Measurements from ENCODE around the gene SEC23IP.
A peak's percentile ranks its signal among the peaks of the same experiment; 100 is the strongest.
"Not testable (repeated sequence)": the region's sequence is repeated elsewhere in the genome, so short reads cannot be mapped to it uniquely, and the experiment has no call there.

Gene SEC23IP

GRCh38 chr10:119869398-119869797 lies 23.1 kb upstream of the SEC23IP start:
- Mint-ChIP-seq H3K4me1 (peaks cover 60% of the 10 kb centered on the region), H3K27ac (peak overlapping the region; percentile 77), H3K4me3 (peak overlapping the region; percentile 71)
- not testable (repeated sequence) for H3K36me3 Mint-ChIP-seq, H3K27me3 Mint-ChIP-seq, H3K9me3 Mint-ChIP-seq

GRCh38 chr10:119871881-119872609 lies 20.5 kb upstream of the SEC23IP start:
- Mint-ChIP-seq H3K27me3 (no peaks in the 10 kb centered on the region), H3K27ac (peak overlapping the region; percentile 84), H3K4me1 (peaks cover 48% of the 10 kb centered on the region), H3K9me3 (no peaks in the 10 kb centered on the region), H3K4me3 (peak overlapping the region; percentile 93), H3K36me3 (peaks cover 1% of the 10 kb centered on the region)

GRCh38 chr10:119872610-119872859 lies 20.0 kb upstream of the SEC23IP start, which contains the start of gene MCMBP:
TSS of gene MCMBP (minus strand) at chr10:119872843. CDS start at chr10:119872584, 259 bp downstream.
- H3K4me1 Mint-ChIP-seq: peaks cover 44% of the 10 kb centered on the region
- H3K4me3 Mint-ChIP-seq: peak within 1 kb of the TSS; percentile 93
- H3K27ac Mint-ChIP-seq: peak within 1 kb of the TSS; percentile 89
- H3K36me3 Mint-ChIP-seq: peaks cover 1% of the 10 kb centered on the region
- H3K9me3 Mint-ChIP-seq: no peaks in the 10 kb centered on the region
- H3K27me3 Mint-ChIP-seq: no peaks in the 10 kb centered on the region

GRCh38 chr10:119872860-119873681 lies 19.5 kb upstream of the SEC23IP start:
- H3K27me3 Mint-ChIP-seq: no peaks in the 10 kb centered on the region
- H3K27ac Mint-ChIP-seq: peak overlapping the region; percentile 89
- peaks cover 39% of the 10 kb centered on the region for H3K4me1 Mint-ChIP-seq
- H3K9me3 Mint-ChIP-seq: no peaks in the 10 kb centered on the region
- H3K36me3 Mint-ChIP-seq: peaks cover 1% of the 10 kb centered on the region
- H3K4me3 Mint-ChIP-seq: peak overlapping the region; percentile 86

GRCh38 chr10:119878524-119878923 lies 14.0 kb upstream of the SEC23IP start:
- Mint-ChIP-seq H3K27me3 (no peaks in the 10 kb centered on the region), H3K4me3 (no peak overlapping the region), H3K9me3 (no peaks in the 10 kb centered on the region), H3K36me3 (no peaks in the 10 kb centered on the region), H3K4me1 (peaks cover 6% of the 10 kb centered on the region), H3K27ac (no peak overlapping the region)

GRCh38 chr10:119883901-119884611 lies 8.5 kb upstream of the SEC23IP start:
- not testable (repeated sequence) for H3K27ac Mint-ChIP-seq, H3K27me3 Mint-ChIP-seq, H3K36me3 Mint-ChIP-seq, H3K4me3 Mint-ChIP-seq, H3K9me3 Mint-ChIP-seq, H3K4me1 Mint-ChIP-seq

- H3K4me3 Mint-ChIP-seq, H3K9me3 Mint-ChIP-seq, H3K4me1 Mint-ChIP-seq, H3K27me3 Mint-ChIP-seq, H3K36me3 Mint-ChIP-seq, H3K27ac Mint-ChIP-seq: not testable (repeated sequence)
These were observed 6.5 kb upstream of the SEC23IP start for GRCh38 chr10:119886070-119886469.

- H3K4me1 Mint-ChIP-seq, H3K36me3 Mint-ChIP-seq, H3K27ac Mint-ChIP-seq, H3K9me3 Mint-ChIP-seq, H3K27me3 Mint-ChIP-seq, H3K4me3 Mint-ChIP-seq: not testable (repeated sequence)
These were observed 3.8 kb upstream of the SEC23IP start for GRCh38 chr10:119888715-119889114.

GRCh38 chr10:119889201-119889600 lies 3.3 kb upstream of the SEC23IP start:
- not testable (repeated sequence) for H3K36me3 Mint-ChIP-seq, H3K9me3 Mint-ChIP-seq, H3K27ac Mint-ChIP-seq, H3K4me3 Mint-ChIP-seq, H3K27me3 Mint-ChIP-seq
- peaks cover 13% of the 10 kb centered on the region for H3K4me1 Mint-ChIP-seq

GRCh38 chr10:119890307-119890706 lies 2.2 kb upstream of the SEC23IP start:
- not testable (repeated sequence) for H3K27ac Mint-ChIP-seq, H3K9me3 Mint-ChIP-seq, H3K27me3 Mint-ChIP-seq, H3K4me3 Mint-ChIP-seq, H3K36me3 Mint-ChIP-seq
- peaks cover 24% of the 10 kb centered on the region for H3K4me1 Mint-ChIP-seq

- peak overlapping the region; percentile 97 for H3K4me3 Mint-ChIP-seq
- not testable (repeated sequence) for H3K9me3 Mint-ChIP-seq, H3K36me3 Mint-ChIP-seq, H3K27ac Mint-ChIP-seq, H3K27me3 Mint-ChIP-seq
- H3K4me1 Mint-ChIP-seq: peaks cover 39% of the 10 kb centered on the region
These were observed 712 bp upstream of the SEC23IP start for GRCh38 chr10:119891849-119892187.

GRCh38 chr10:119893074-119893473 lies 544 bp downstream of the SEC23IP start:
- peaks cover 3% of the 10 kb centered on the region for H3K36me3 Mint-ChIP-seq
- no peaks in the 10 kb centered on the region for H3K9me3 Mint-ChIP-seq
- H3K4me1 Mint-ChIP-seq: peaks cover 47% of the 10 kb centered on the region
- H3K4me3 Mint-ChIP-seq: peak overlapping the region; percentile 97
- no peaks in the 10 kb centered on the region for H3K27me3 Mint-ChIP-seq
- peak overlapping the region; percentile 100 for H3K27ac Mint-ChIP-seq

- peaks cover 56% of the 10 kb centered on the region for H3K4me1 Mint-ChIP-seq
- H3K9me3 Mint-ChIP-seq: no peaks in the 10 kb centered on the region
- H3K27ac Mint-ChIP-seq: peak overlapping the region; percentile 100
- H3K27me3 Mint-ChIP-seq: no peaks in the 10 kb centered on the region
- peaks cover 7% of the 10 kb centered on the region for H3K36me3 Mint-ChIP-seq
- H3K4me3 Mint-ChIP-seq: peak overlapping the region; percentile 97
These were observed 1.4 kb downstream of the SEC23IP start for GRCh38 chr10:119893845-119894427.

GRCh38 chr10:119896061-119896655 lies 3.6 kb downstream of the SEC23IP start:
- Mint-ChIP-seq H3K36me3 (peaks cover 6% of the 10 kb centered on the region), H3K4me1 (peaks cover 68% of the 10 kb centered on the region), H3K4me3 (peak overlapping the region; percentile 17), H3K27ac (peak overlapping the region; percentile 60), H3K27me3 (no peaks in the 10 kb centered on the region), H3K9me3 (no peaks in the 10 kb centered on the region)

- H3K27ac Mint-ChIP-seq: no peak overlapping the region
- H3K36me3 Mint-ChIP-seq: peaks cover 6% of the 10 kb centered on the region
- no peak overlapping the region for H3K4me3 Mint-ChIP-seq
- H3K4me1 Mint-ChIP-seq: peaks cover 66% of the 10 kb centered on the region
- H3K9me3 Mint-ChIP-seq: no peaks in the 10 kb centered on the region
- H3K27me3 Mint-ChIP-seq: no peaks in the 10 kb centered on the region
These were observed 4.6 kb downstream of the SEC23IP start for GRCh38 chr10:119896937-119897770.

Measured in activated naive CD4-positive, alpha-beta T cell treated with anti-CD3 and anti-CD28 coated beads, Interleukin-2, amount 50 U/mL, for 24 hours (primary cell).